Skeletal muscle tissue (tissue), 4 donors: Measurements from ENCODE around the gene ENTR1. TPM values are rescaled to one million over a fixed set of nuclear protein-coding genes. Genes with fewer than 3 reads are reported as not detected.
A peak's percentile ranks its signal among the peaks of the same experiment; 100 is the strongest.

Source experiments
- H3K27ac ChIP-seq: one replicate; pipeline ENCODE4 v1.7.0; 2013; ENCODE audit warnings: mild to moderate bottlenecking, low read depth, low read length, inconsistent platforms
- H3K27me3 ChIP-seq, 3 donors: one replicate each; pipeline ENCODE4 v1.7.0; 2013; ENCODE audit warnings: low read length in 3 of 3; ENCODE audit not compliant: control insufficient read depth in 3 of 3, insufficient read depth in 3 of 3
- H3K36me3 ChIP-seq, 3 donors: one replicate each; pipeline ENCODE4 v1.7.0; 2013; ENCODE audit warnings: low read length in 3 of 3; ENCODE audit not compliant: control insufficient read depth in 3 of 3, insufficient read depth in 3 of 3
- H3K4me1 ChIP-seq, 3 donors: one replicate each; pipeline ENCODE4 v1.7.0; 2013; ENCODE audit warnings: low read length in 3 of 3, mild to moderate bottlenecking in 3 of 3; ENCODE audit not compliant: control insufficient read depth in 3 of 3, insufficient read depth in 3 of 3
- H3K4me3 ChIP-seq, 3 donors: one replicate each; pipeline ENCODE4 v1.7.0; 2013; ENCODE audit warnings: low read length in 3 of 3
- H3K9ac ChIP-seq, 3 donors: one replicate each; pipeline ENCODE4 v1.7.0; 2013; ENCODE audit warnings: low read length in 3 of 3, mild to moderate bottlenecking in 3 of 3, moderate library complexity in 2 of 3, low read depth in 1 of 3
- H3K9me3 ChIP-seq, 3 donors: one replicate each; pipeline ENCODE4 v1.7.0; 2013; ENCODE audit warnings: low read length in 3 of 3; ENCODE audit not compliant: control insufficient read depth in 3 of 3
- total RNA-seq: library from RNA; depleted of rRNA; stranded (reverse); fragments of >200 nt; gene quantifications from one replicate; pipeline ENCODE4 v1.2.3, GENCODE V29; 2014
- donor health status: Osteomylitis.

Gene ENTR1
- 7.8 TPM for total RNA-seq

GRCh38 chr9:136410500-136411287 lies at the start of gene ENTR1, which contains the start of gene PMPCA:
TSS of gene ENTR1 (minus strand) at chr9:136410614. CDS start at chr9:136410397, 217 bp downstream.
TSS of gene PMPCA (plus strand) at chr9:136410658. CDS start at chr9:136410669, 11 bp downstream.
- peak within 1 kb of the TSS; percentile 77 for H3K27ac ChIP-seq
- H3K9ac ChIP-seq, result peak within 1 kb of the TSS; percentile 85 to 95 (median 94)
- H3K9me3 ChIP-seq, result no peaks in the 10 kb centered on the region
- H3K4me3 ChIP-seq, result peak within 1 kb of the TSS; percentile 82 to 91 (median 89)
- no peaks in the 10 kb centered on the region for H3K27me3 ChIP-seq
- peaks cover 41 to 51% (median 42%) of the 10 kb centered on the region in 3 donors for H3K36me3 ChIP-seq
- H3K4me1 ChIP-seq, result peaks cover 18 to 32% (median 19%) of the 10 kb centered on the region in 3 donors

GRCh38 chr9:136459425-136459824 lies 49.0 kb upstream of the ENTR1 start:
- no peaks in the 10 kb centered on the region for H3K9me3 ChIP-seq
- no peak overlapping the region for H3K4me3 ChIP-seq
- H3K4me1 ChIP-seq, result no peaks in the 10 kb centered on the region
- no peak overlapping the region for H3K9ac ChIP-seq
- no peak overlapping the region for H3K27ac ChIP-seq
- no peaks in the 10 kb centered on the region for H3K27me3 ChIP-seq
- peaks cover 80 to 88% (median 83%) of the 10 kb centered on the region in 3 donors for H3K36me3 ChIP-seq

- no peak overlapping the region for H3K27ac ChIP-seq
- no peak overlapping the region for H3K4me3 ChIP-seq
- H3K27me3 ChIP-seq, result no peaks in the 10 kb centered on the region
- no peaks in the 10 kb centered on the region for H3K4me1 ChIP-seq
- H3K9ac ChIP-seq, result no peak overlapping the region
- H3K9me3 ChIP-seq, result no peaks in the 10 kb centered on the region
- H3K36me3 ChIP-seq, result peaks cover 73 to 79% (median 75%) of the 10 kb centered on the region in 3 donors
Measured at GRCh38 chr9:136457326-136457725, 46.9 kb upstream of the ENTR1 start.

- H3K36me3 ChIP-seq, result peaks cover 71 to 77% (median 77%) of the 10 kb centered on the region in 3 donors
- H3K27ac ChIP-seq, result no peak overlapping the region
Measured at GRCh38 chr9:136456258-136456657, 45.8 kb upstream of the ENTR1 start.

GRCh38 chr9:136455043-136456002 lies 44.9 kb upstream of the ENTR1 start:
- Histone ChIP-seq H3K36me3 (peaks cover 74 to 80% (median 78%) of the 10 kb centered on the region in 3 donors), H3K4me3 (no peak overlapping the region), H3K27me3 (no peaks in the 10 kb centered on the region), H3K27ac (no peak overlapping the region), H3K4me1 (no peaks in the 10 kb centered on the region), H3K9ac (no peak overlapping the region), H3K9me3 (no peaks in the 10 kb centered on the region)

More at GRCh38 chr9:136456258-136456657, 45.8 kb upstream of the ENTR1 start:
- Histone ChIP-seq H3K4me1 (no peaks in the 10 kb centered on the region), H3K4me3 (no peak overlapping the region), H3K27me3 (no peaks in the 10 kb centered on the region), H3K9me3 (no peaks in the 10 kb centered on the region), H3K9ac (no peak overlapping the region)

- H3K9ac ChIP-seq, result no peak overlapping the region
- peaks cover 71 to 79% (median 76%) of the 10 kb centered on the region in 3 donors for H3K36me3 ChIP-seq
- H3K27ac ChIP-seq, result no peak overlapping the region
- H3K9me3 ChIP-seq, result no peaks in the 10 kb centered on the region
- H3K4me1 ChIP-seq, result no peaks in the 10 kb centered on the region
- H3K4me3 ChIP-seq, result no peak overlapping the region
- no peaks in the 10 kb centered on the region for H3K27me3 ChIP-seq
Measured at GRCh38 chr9:136454026-136454796, 43.8 kb upstream of the ENTR1 start.

- Histone ChIP-seq H3K27ac (no peak overlapping the region), H3K9ac (no peak overlapping the region), H3K4me1 (no peaks in the 10 kb centered on the region), H3K36me3 (peaks cover 68 to 80% (median 76%) of the 10 kb centered on the region in 3 donors), H3K27me3 (no peaks in the 10 kb centered on the region), H3K4me3 (no peak overlapping the region), H3K9me3 (no peaks in the 10 kb centered on the region)
Measured at GRCh38 chr9:136453326-136453725, 42.9 kb upstream of the ENTR1 start.

- Histone ChIP-seq H3K27me3 (no peaks in the 10 kb centered on the region), H3K9ac (no peak overlapping the region), H3K4me1 (no peaks in the 10 kb centered on the region), H3K4me3 (no peak overlapping the region), H3K36me3 (peaks cover 73 to 81% (median 77%) of the 10 kb centered on the region in 3 donors), H3K9me3 (no peaks in the 10 kb centered on the region), H3K27ac (no peak overlapping the region)
Measured at GRCh38 chr9:136451221-136451877, 40.9 kb upstream of the ENTR1 start.

GRCh38 chr9:136448655-136449054 lies 38.2 kb upstream of the ENTR1 start:
- Histone ChIP-seq H3K4me3 (no peak overlapping the region), H3K27me3 (no peaks in the 10 kb centered on the region), H3K9me3 (no peaks in the 10 kb centered on the region), H3K4me1 (no peaks in the 10 kb centered on the region), H3K36me3 (peaks cover 58 to 71% (median 68%) of the 10 kb centered on the region in 3 donors), H3K27ac (no peak overlapping the region), H3K9ac (no peak overlapping the region)
